ENCODE measurements around the gene LRMDA. TPM values are rescaled to one million over a fixed set of nuclear protein-coding genes. Genes with fewer than 3 reads are reported as not detected.

Gene LRMDA
- total RNA-seq, 2 experiments from 2014 or later, result not detected

DNA sequence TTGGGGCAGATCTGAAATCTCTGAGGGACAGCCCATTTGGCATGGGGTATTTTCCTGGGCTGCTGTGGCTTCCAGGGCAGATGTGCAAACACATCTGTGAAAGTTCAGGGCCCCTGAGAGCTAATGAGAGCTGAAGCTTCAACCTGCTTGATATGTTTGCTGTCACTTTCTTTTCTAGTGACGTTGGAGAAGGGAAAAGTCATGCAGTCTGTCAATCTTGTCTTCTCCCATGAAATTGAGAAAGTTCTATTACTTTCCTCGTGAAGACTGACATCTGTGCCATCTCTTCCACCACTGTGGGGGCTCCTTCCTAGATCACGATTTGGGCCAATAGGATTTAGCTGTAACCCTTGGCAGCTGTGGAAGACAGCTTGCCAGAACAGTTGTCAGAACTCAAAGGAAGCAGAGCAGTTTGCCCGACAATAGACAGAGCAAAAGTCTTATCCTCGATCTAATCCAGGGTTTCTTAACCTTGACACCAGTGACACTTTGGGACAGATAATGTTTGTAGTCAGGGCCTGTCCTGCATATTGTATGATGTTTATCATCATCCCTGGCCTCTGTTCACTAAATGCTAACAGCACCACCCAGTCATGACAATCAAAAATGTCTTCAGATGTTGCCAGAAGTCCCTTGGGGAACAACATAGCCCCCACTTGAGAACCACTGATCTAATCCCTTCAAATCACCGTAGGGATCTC lies 586.5 kb downstream of the LRMDA start:
- ChIA-PET CTCF (no interaction called here), POLR2A (no interaction called here)
- no peaks in the 10 kb centered on the region for H3K4me1 Mint-ChIP-seq
- H3K9me3 Mint-ChIP-seq, result peaks cover 3% of the 10 kb centered on the region
- no peak overlapping the region for H3K4me3 Mint-ChIP-seq
- H3K27me3 Mint-ChIP-seq, result no peaks in the 10 kb centered on the region
- no peak overlapping the region for H3K27ac Mint-ChIP-seq
- H3K36me3 Mint-ChIP-seq (ENCODE audit: low read depth), result no peaks in the 10 kb centered on the region
- no peak for DNase-seq

DNA sequence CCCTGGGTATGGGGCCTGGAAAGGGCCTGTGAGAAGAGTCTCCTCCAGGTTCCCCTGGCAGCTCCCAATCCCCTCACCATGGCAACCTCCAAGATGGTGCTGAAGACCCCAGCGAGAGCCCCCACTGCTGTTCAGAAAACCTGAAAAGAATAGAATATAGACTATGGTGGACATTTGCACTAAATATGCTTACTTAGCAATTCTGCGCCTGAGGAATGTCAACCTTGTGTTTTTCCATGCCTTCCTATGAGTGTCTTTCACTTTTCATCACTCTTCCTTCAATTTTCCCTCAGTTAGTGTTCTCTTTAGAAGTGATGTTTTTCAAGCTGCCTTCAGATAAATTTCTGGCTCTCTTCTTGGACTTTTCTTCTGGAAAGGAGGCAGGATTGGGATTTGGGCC lies 589.2 kb downstream of the LRMDA start:
- DNase-seq, result no peak
- H3K4me1 Mint-ChIP-seq, result no peaks in the 10 kb centered on the region
- peaks cover 3% of the 10 kb centered on the region for H3K9me3 Mint-ChIP-seq
- H3K27me3 Mint-ChIP-seq, result no peaks in the 10 kb centered on the region
- H3K4me3 Mint-ChIP-seq, result no peak overlapping the region
- H3K27ac Mint-ChIP-seq, result no peak overlapping the region
- no peaks in the 10 kb centered on the region for H3K36me3 Mint-ChIP-seq (ENCODE audit: low read depth)
- POLR2A ChIA-PET, result no interaction called here
- CTCF ChIA-PET, result no interaction called here

DNA sequence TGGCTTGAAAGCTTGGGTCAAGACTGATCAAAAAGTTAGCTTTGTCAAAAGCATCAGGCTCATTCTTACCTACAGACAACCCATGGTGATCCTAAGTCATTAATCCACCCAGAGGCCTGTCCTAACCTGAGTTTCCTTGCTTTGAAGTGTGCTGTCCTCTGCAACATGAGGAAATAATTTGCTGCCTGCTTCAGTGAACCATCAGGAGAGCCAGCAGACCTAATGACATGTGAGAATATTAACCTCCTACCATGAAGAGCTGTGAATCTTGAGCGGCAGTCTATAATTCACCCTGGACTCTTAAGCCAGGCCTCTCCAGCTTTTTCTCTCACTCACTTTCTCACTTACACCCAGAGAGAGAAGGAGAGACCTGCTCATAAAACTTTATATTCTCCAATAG lies 590.0 kb downstream of the LRMDA start:
- no peaks in the 10 kb centered on the region for H3K36me3 Mint-ChIP-seq (ENCODE audit: low read depth)
- H3K27me3 Mint-ChIP-seq, result no peaks in the 10 kb centered on the region
- no peak overlapping the region for H3K4me3 Mint-ChIP-seq
- H3K27ac Mint-ChIP-seq, result no peak overlapping the region
- ChIA-PET CTCF (no interaction called here), POLR2A (no interaction called here)
- H3K4me1 Mint-ChIP-seq, result no peaks in the 10 kb centered on the region
- H3K9me3 Mint-ChIP-seq, result peaks cover 3% of the 10 kb centered on the region
- DNase-seq, result no peak

DNA sequence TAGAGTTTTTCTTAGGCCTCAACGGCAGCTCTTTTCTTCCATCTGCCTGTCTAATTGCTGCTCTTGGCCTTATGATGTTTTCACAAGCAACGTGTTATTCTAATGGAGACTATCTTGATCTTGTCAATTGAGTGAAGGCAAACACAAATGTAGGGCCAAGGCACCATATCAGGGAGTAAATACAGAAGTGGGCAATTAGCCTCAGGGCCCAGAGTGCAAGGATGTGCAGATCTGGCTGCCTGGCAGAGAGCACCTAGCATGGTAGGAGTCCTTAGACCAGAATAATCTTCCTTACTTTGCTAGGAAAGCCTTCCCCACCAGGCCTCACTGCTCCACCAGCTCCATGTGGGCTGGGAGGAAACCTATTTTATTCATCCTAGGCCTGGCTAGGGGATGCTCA lies 590.9 kb downstream of the LRMDA start:
- no peaks in the 10 kb centered on the region for H3K27me3 Mint-ChIP-seq
- ChIA-PET CTCF (no interaction called here), POLR2A (no interaction called here)
- H3K36me3 Mint-ChIP-seq (ENCODE audit: low read depth), result no peaks in the 10 kb centered on the region
- H3K9me3 Mint-ChIP-seq, result peaks cover 3% of the 10 kb centered on the region
- H3K4me1 Mint-ChIP-seq, result no peaks in the 10 kb centered on the region
- no peak for DNase-seq
- H3K27ac Mint-ChIP-seq, result no peak overlapping the region
- H3K4me3 Mint-ChIP-seq, result no peak overlapping the region

DNA sequence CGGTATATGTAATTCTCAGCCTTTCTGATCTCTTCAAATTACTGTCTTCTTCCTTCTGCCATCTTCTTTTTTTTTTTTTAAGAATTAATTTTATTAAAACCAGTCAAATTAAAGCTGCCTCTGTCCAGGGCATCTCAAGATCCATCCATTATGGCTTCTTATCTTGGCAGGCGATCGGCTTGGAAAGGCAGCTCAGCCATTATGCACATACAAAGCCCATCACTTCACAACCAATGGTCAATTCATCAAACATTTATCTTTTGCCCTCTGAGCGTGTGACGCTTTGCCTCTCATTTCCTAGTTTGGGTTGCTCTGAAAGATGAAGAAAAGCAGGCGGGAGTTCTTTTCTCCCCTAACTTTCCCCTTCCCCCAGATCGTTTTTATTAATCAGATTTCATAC lies 591.6 kb downstream of the LRMDA start:
- CTCF ChIA-PET, result no interaction called here
- Mint-ChIP-seq H3K4me3 (no peak overlapping the region), H3K9me3 (peaks cover 3% of the 10 kb centered on the region), H3K27ac (no peak overlapping the region), H3K36me3 (ENCODE audit: low read depth) (no peaks in the 10 kb centered on the region), H3K27me3 (no peaks in the 10 kb centered on the region), H3K4me1 (no peaks in the 10 kb centered on the region)
- no peak for DNase-seq
- POLR2A ChIA-PET, result no interaction called here

DNA sequence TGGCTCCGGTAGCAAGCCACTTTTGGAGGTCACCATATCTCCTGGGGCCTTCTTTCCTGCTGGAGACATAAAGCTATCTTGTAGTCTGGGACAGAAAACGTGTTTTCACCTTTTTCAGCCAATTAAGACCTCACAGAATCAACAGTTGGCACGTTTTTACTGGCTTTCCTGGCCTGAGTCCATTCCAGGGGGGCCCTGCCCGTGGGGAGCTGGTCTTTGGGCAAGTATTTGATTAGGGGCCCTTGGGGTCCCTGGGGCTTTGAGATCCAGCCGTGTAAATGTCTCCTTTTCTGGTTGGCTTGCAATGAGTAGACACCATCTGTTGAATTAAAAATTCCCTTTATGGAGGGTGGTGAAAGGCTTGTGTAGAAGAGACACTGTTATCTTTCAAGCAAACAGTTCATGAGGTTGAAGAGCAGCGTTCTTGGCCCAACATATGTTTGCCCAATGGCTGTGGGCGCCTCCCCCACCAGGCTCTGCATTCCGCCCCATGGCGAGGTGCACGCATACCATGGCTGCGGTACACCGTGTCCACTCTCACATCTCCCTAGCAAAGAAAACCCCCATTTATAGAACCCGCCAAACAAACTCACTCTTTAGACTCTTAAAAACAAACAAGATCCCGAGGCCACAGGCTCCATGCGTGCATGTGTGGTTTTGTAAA lies 593.2 kb downstream of the LRMDA start:
- DNase-seq, result no peak
- Mint-ChIP-seq H3K27me3 (no peaks in the 10 kb centered on the region), H3K4me3 (no peak overlapping the region), H3K36me3 (ENCODE audit: low read depth) (no peaks in the 10 kb centered on the region), H3K27ac (no peak overlapping the region), H3K9me3 (peaks cover 3% of the 10 kb centered on the region), H3K4me1 (no peaks in the 10 kb centered on the region)
- CTCF ChIA-PET, result interaction anchor here (1.0 kb wide), 1 partner anchor 19 kb away, joined by 3 read pairs; no protein-coding TSS in a partner anchor
- POLR2A ChIA-PET, result no interaction called here

DNA sequence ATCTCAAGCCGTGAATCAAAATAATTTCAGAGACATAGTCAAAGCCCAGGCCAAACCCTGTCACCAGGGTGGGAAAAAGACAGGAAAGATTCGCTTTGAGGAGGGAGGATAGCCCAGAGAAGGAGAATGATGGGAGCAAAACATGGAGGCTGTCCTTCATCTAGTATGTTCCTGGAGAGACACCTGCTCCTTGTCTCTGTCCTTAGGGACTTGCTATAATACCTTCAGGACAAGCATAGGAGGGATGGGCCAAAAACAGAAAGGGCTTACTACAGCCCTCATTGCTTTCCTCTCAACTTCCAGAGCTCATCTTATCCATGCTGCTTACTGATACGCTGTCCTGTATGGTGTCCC lies 593.7 kb downstream of the LRMDA start:
- Mint-ChIP-seq H3K4me3 (no peak overlapping the region), H3K4me1 (no peaks in the 10 kb centered on the region), H3K27me3 (no peaks in the 10 kb centered on the region), H3K9me3 (peaks cover 1% of the 10 kb centered on the region), H3K36me3 (ENCODE audit: low read depth) (no peaks in the 10 kb centered on the region), H3K27ac (no peak overlapping the region)
- DNase-seq, result no peak
- ChIA-PET CTCF (no interaction called here), POLR2A (no interaction called here)

DNA sequence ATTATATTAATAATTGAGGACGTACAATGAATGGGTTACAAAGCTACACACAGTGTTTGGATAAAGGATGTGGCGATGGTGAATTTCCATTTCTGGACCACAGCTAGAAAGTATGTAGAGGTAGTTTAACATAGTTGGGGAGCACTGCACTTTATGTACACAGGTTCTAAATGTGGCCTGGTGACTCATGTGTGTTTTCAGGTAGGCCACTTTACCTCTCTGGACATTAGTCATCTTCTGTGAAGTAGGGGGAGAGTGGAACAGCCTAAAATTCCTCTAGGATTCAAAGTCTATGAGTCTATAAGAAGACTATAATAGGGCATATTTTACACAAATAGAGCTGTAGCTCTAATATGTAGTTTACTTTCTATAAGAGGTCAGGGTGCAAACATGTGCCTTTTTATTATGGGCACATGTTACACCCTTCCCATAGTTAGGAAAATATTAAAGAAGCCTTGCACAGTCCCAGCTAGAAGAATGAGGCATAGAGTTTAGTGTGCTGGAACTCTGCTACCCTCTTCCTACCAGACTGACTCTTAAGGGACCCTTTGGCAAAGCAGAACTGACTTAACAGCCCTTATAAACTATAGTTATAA lies 594.9 kb downstream of the LRMDA start:
- H3K9me3 Mint-ChIP-seq, result no peaks in the 10 kb centered on the region
- H3K27ac Mint-ChIP-seq, result no peak overlapping the region
- no peaks in the 10 kb centered on the region for H3K36me3 Mint-ChIP-seq (ENCODE audit: low read depth)
- no peaks in the 10 kb centered on the region for H3K27me3 Mint-ChIP-seq
- no peaks in the 10 kb centered on the region for H3K4me1 Mint-ChIP-seq
- POLR2A ChIA-PET, result no interaction called here
- DNase-seq, result no peak
- CTCF ChIA-PET, result no interaction called here
- H3K4me3 Mint-ChIP-seq, result no peak overlapping the region

DNA sequence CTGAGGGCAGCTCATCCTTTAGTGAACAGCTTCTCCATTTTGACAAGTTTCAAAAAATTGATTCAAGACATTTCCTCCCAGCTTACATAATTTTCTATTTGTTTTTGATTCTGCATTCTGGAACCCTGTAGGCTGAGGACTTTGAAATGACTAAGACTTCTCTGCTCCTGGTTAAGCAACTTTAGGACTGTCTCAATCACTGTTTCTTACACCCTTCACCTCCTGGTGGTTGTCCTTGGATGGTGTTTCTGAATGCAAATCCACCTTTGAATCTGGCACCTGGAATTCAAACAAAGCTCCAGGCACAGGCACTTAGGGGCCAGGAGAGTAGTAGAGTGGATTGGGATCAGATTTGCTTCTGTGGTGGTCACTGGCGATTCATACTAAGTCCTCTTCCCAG lies 595.5 kb downstream of the LRMDA start:
- no peak overlapping the region for H3K27ac Mint-ChIP-seq
- POLR2A ChIA-PET, result no interaction called here
- no peak for DNase-seq
- H3K4me1 Mint-ChIP-seq, result no peaks in the 10 kb centered on the region
- no peaks in the 10 kb centered on the region for H3K36me3 Mint-ChIP-seq (ENCODE audit: low read depth)
- H3K9me3 Mint-ChIP-seq, result no peaks in the 10 kb centered on the region
- no peak overlapping the region for H3K4me3 Mint-ChIP-seq
- H3K27me3 Mint-ChIP-seq, result no peaks in the 10 kb centered on the region
- CTCF ChIA-PET, result no interaction called here

DNA sequence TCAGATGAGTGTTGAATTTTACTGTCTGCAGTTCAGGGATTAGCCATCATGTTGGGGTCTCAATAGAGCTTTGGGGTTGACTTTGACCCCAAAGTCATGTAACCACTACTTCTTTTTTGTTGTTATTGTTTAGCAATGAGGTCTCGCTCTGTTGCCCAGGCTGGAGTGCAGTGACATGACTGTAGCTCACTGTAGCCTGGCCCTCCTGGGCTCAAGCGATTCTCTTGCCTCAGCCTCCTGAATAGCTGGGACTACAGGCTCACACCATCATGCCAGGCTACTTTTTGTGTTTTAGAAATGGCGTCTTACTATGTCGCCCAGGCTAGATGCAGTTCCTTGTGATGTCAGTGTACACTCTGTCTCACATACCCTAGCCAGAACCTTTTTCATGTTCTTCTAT lies 598.4 kb downstream of the LRMDA start:
- ChIA-PET POLR2A (no interaction called here), CTCF (no interaction called here)
- no peak for DNase-seq
- Mint-ChIP-seq H3K9me3 (no peaks in the 10 kb centered on the region), H3K27ac (no peak overlapping the region), H3K36me3 (ENCODE audit: low read depth) (no peaks in the 10 kb centered on the region), H3K4me3 (no peak overlapping the region), H3K27me3 (no peaks in the 10 kb centered on the region), H3K4me1 (no peaks in the 10 kb centered on the region)

DNA sequence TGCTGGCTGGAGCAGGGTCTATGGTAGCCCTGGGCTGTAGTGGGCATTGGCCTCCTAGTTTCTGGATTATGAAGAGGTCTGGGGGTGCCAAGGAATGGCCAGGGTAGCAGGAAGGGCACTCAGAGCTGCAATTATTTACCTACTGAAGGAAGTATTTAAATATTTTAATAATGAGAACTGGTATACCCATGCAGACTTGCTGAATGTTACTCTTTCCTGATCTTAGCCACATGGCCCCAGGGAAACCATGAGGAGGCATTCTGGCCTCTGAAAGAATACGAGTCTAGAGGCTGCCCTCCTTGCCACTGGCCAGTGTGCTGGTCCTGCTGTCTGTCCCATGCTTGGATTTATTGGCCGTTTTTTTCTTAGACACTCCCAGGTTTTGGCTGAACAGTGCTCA lies 599.7 kb downstream of the LRMDA start:
- no peaks in the 10 kb centered on the region for H3K36me3 Mint-ChIP-seq (ENCODE audit: low read depth)
- ChIA-PET CTCF (no interaction called here), POLR2A (no interaction called here)
- H3K27me3 Mint-ChIP-seq, result no peaks in the 10 kb centered on the region
- H3K9me3 Mint-ChIP-seq, result no peaks in the 10 kb centered on the region
- DNase-seq, result no peak
- no peak overlapping the region for H3K27ac Mint-ChIP-seq
- H3K4me1 Mint-ChIP-seq, result no peaks in the 10 kb centered on the region
- no peak overlapping the region for H3K4me3 Mint-ChIP-seq

DNA sequence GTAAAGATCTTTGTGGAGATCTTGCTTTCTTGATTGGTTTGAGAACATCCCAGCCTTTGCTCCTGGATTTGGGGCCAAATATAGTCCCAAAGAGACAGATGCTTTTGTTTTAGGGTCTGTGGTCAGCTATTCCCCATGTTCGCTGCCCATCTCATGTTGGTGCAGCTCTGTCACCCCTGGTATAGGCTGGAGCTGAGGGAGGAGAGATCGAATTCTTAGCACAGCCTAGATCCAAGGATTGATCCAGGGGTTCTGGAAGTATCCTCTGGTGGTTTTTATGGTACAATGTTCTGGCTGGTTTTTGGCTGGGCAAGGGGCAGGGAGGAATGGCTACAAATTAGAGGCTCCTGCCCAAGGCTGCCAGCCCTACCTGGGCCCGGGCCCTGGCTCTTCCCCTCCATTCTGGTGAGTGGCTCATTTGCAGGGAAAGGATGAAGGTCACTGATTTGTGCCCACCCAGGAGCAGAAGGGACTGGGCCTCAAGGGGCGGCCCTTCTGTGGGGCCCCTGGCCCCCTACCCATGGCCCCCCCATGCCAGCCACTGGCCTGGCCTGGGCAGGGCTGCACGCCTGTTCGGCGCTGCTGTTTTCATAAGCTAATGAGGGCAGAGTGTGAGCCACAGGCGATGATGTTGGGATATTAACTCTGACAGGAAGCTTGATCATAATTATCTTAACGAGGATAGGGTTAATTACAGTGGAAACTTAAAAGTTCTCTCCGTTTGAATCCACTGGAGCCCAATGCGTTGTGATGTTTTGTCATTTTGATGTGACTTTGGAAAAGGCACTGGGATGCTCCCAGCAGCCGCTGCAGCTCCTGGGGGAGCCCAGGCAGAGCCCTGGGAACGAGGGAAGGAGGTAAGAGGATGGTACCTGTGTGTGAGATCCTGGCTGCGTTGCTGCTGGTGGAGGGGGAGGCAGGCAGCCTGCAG lies 600.6 kb downstream of the LRMDA start:
- no peaks in the 10 kb centered on the region for H3K36me3 Mint-ChIP-seq (ENCODE audit: low read depth)
- DNase-seq, result no peak
- no peaks in the 10 kb centered on the region for H3K4me1 Mint-ChIP-seq
- H3K4me3 Mint-ChIP-seq, result no peak overlapping the region
- H3K9me3 Mint-ChIP-seq, result no peaks in the 10 kb centered on the region
- no peak overlapping the region for H3K27ac Mint-ChIP-seq
- POLR2A ChIA-PET, result no interaction called here
- CTCF ChIA-PET, result no interaction called here
- H3K27me3 Mint-ChIP-seq, result no peaks in the 10 kb centered on the region

DNA sequence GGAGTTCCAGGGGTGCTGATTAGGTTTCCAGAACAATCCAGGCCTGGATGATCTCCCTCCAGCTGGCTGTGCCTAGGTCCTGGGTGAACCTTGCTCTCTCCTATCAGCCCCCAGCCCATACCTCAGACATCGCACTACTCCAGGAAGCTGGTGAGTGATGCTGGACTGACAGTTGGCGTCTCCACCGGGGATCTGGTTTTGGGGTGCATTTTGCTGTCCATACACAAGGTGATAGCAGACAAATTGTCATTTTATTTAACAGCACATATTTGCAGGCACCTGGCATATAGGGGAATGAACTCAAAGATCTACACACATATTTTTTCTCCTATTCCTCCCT lies 601.2 kb downstream of the LRMDA start:
- POLR2A ChIA-PET, result no interaction called here
- no peaks in the 10 kb centered on the region for H3K9me3 Mint-ChIP-seq
- no peaks in the 10 kb centered on the region for H3K4me1 Mint-ChIP-seq
- no peak for DNase-seq
- H3K27me3 Mint-ChIP-seq, result no peaks in the 10 kb centered on the region
- H3K4me3 Mint-ChIP-seq, result no peak overlapping the region
- H3K27ac Mint-ChIP-seq, result no peak overlapping the region
- H3K36me3 Mint-ChIP-seq (ENCODE audit: low read depth), result no peaks in the 10 kb centered on the region
- CTCF ChIA-PET, result no interaction called here
